GM23248 (cell line): Measurements from ENCODE around the gene ME2. TPM values are rescaled to one million over a fixed set of nuclear protein-coding genes. Genes with fewer than 3 reads are reported as not detected.
"Not testable (repeated sequence)": the region's sequence is repeated elsewhere in the genome, so short reads cannot be mapped to it uniquely, and the experiment has no call there.

ENCODE experiments used
- DNase-seq: peaks from one replicate; pipeline ENCODE4 v3.0.0-alpha.2; 2015
- H2AFZ ChIP-seq: fragments of 200-600 bp; sonication (generic); 2 replicates; pipeline ENCODE4 v1.6.1; 2016; ENCODE audit warnings: antibody characterized with exemption
- H3F3A ChIP-seq: fragments of 200-600 bp; sonication (generic); 2 replicates; pipeline ENCODE4 v1.6.1; 2016; ENCODE audit warnings: mild to moderate bottlenecking, antibody characterized with exemption, mixed run types; ENCODE audit not compliant: insufficient read depth
- H3K27ac ChIP-seq: fragments of 200-600 bp; sonication (generic); 2 replicates; pipeline ENCODE4 v1.5.1; 2016; ENCODE audit warnings: mild to moderate bottlenecking
- H3K27me3 ChIP-seq: fragments of 200-600 bp; sonication (generic); replicated peaks from 2 replicates; pipeline ENCODE4 v1.6.1; 2016; ENCODE audit warnings: mild to moderate bottlenecking; ENCODE audit not compliant: insufficient read depth
- H3K36me3 ChIP-seq: fragments of 200-600 bp; sonication (generic); 2 replicates; pipeline ENCODE4 v1.6.1; 2016; ENCODE audit warnings: low read depth, mild to moderate bottlenecking
- H3K4me1 ChIP-seq: fragments of 200-600 bp; sonication (generic); 2 replicates; pipeline ENCODE4 v1.6.1; 2016; ENCODE audit warnings: mild to moderate bottlenecking; ENCODE audit not compliant: insufficient read depth
- H3K4me2 ChIP-seq: fragments of 200-600 bp; sonication (generic); one replicate; pipeline ENCODE4 v1.6.1; 2016; ENCODE audit warnings: mild to moderate bottlenecking; ENCODE audit not compliant: unreplicated experiment
- H3K4me3 ChIP-seq: fragments of 200-600 bp; sonication (generic); 2 replicates; pipeline ENCODE4 v1.5.1; 2016; ENCODE audit warnings: mild to moderate bottlenecking
- H3K79me2 ChIP-seq: fragments of 200-600 bp; sonication (generic); 2 replicates; pipeline ENCODE4 v1.6.1; 2016; ENCODE audit warnings: mild to moderate bottlenecking; ENCODE audit not compliant: insufficient read depth
- H3K9ac ChIP-seq: fragments of 200-600 bp; sonication (generic); 2 replicates; pipeline ENCODE4 v1.6.1; 2016; ENCODE audit warnings: mild to moderate bottlenecking
- H3K9me2 ChIP-seq: fragments of 200-600 bp; sonication (generic); 2 replicates; pipeline ENCODE4 v1.6.1; 2016; ENCODE audit warnings: mixed run types, mild to moderate bottlenecking, moderate library complexity; ENCODE audit not compliant: insufficient read depth
- H3K9me3 ChIP-seq: fragments of 200-600 bp; sonication (generic); one replicate; pipeline ENCODE4 v1.6.1; 2017; ENCODE audit warnings: low read depth
- H4K20me1 ChIP-seq: fragments of 200-600 bp; sonication (generic); 2 replicates; pipeline ENCODE4 v1.6.0; 2016; ENCODE audit not compliant: insufficient read depth
- EZH2 ChIP-seq: fragments of 200-600 bp; sonication (generic); IDR thresholded peaks from 2 replicates; pipeline ENCODE4 v1.6.1; 2018; ENCODE audit warnings: antibody characterized with exemption, mild to moderate bottlenecking; ENCODE audit not compliant: insufficient read depth, poor library complexity, severe bottlenecking
- EZH2phosphoT487 ChIP-seq: fragments of 200-600 bp; sonication (generic); IDR thresholded peaks from 2 replicates; pipeline ENCODE4 v1.6.1; 2018; ENCODE audit warnings: antibody characterized with exemption, moderate library complexity, mild to moderate bottlenecking, low read depth; ENCODE audit not compliant: insufficient read depth
- WGBS, 2 experiments: methylation state at CpG; one replicate each; pipeline ENCODE4 v1.1.6; 2015 to 2017; ENCODE audit warnings: low lambda C conversion rate in 2 of 2, low coverage in 1 of 2; ENCODE audit errors: missing lambda C conversion rate in 2 of 2; 5-methylcytosine and 5-hydroxymethylcytosine counted together
- in situ Hi-C: fragments of 300-500 bp; cut with MboI; formaldehyde crosslinking; loops from 2 replicates; pipeline ENCODE4 v1.15.0; 2020
- polyA plus RNA-seq: library from polyadenylated mRNA; unstranded; fragments of >200 nt; fragmentation: Nextera tagmentation; extraction: Ambion mirVana; gene quantifications from 2 replicates; pipeline ENCODE4 v1.2.1, GENCODE V29; 2016
- small RNA-seq: library from RNA; depleted of rRNA; stranded (forward); fragments of <200 nt; gene quantifications from one replicate; pipeline ENCODE3, GENCODE V24; 2014; ENCODE audit warnings: low read depth, low replicate concordance
- total RNA-seq: library from RNA; depleted of rRNA; stranded (reverse); fragments of >200 nt; shearing (Covaris generic); gene quantifications from 2 replicates; pipeline ENCODE4 v1.2.3, GENCODE V29; 2014; rRNA removed

ME2 gene
- total and polyA plus RNA-seq, 2 experiments from 2014 or later = 24.1 to 32.2 TPM

GRCh38 chr18:50992351-50992762 is 113.4 kb downstream of the ME2 start:
- Histone ChIP-seq H3K27me3 (no peaks in the 10 kb centered on the region), H4K20me1 (no peaks in the 10 kb centered on the region), H3F3A (peaks cover 7% of the 10 kb centered on the region), H2AFZ (no peak overlapping the region), H3K4me2 (no peak overlapping the region), H3K4me3 (no peak overlapping the region), H3K9ac (no peak overlapping the region), H3K9me2 (no peaks in the 10 kb centered on the region), H3K79me2 (no peaks in the 10 kb centered on the region), H3K36me3 (no peaks in the 10 kb centered on the region), H3K9me3 (no peaks in the 10 kb centered on the region), H3K27ac (no peak overlapping the region), H3K4me1 (peaks cover 4% of the 10 kb centered on the region)
- in situ Hi-C loops = no loop called here
- TF ChIP-seq EZH2phosphoT487 (no peak), EZH2 (no peak)
- 55 to 56% methylated on average over 3 of the region's 3 CpGs for WGBS, 2 experiments
- DNase-seq = no peak

- DNase-seq = no peak
- in situ Hi-C loops = no loop called here
- no peaks in the 10 kb centered on the region for H3K4me1 ChIP-seq
- H3K79me2 ChIP-seq = no peaks in the 10 kb centered on the region
- H3K9ac ChIP-seq = no peak overlapping the region
- H3K27ac ChIP-seq = no peak overlapping the region
- TF ChIP-seq EZH2 (no peak), EZH2phosphoT487 (no peak)
- H3K36me3 ChIP-seq = no peaks in the 10 kb centered on the region
- H4K20me1 ChIP-seq = no peaks in the 10 kb centered on the region
- H2AFZ ChIP-seq = no peak overlapping the region
- no peak overlapping the region for H3K4me2 ChIP-seq
- H3K9me2 ChIP-seq = no peaks in the 10 kb centered on the region
- no peak overlapping the region for H3K4me3 ChIP-seq
- no peaks in the 10 kb centered on the region for H3K9me3 ChIP-seq
- 82 to 92% methylated on average over 2 of the region's 2 CpGs for WGBS, 2 experiments
- no peaks in the 10 kb centered on the region for H3F3A ChIP-seq
- H3K27me3 ChIP-seq = no peaks in the 10 kb centered on the region
These were observed 115.1 kb downstream of the ME2 start for GRCh38 chr18:50994031-50994430.

GRCh38 chr18:51003174-51003573 is 124.3 kb downstream of the ME2 start:
- H3K9ac ChIP-seq, H3K27me3 ChIP-seq, H3K4me1 ChIP-seq, H3K4me2 ChIP-seq, H3K79me2 ChIP-seq, in situ Hi-C loops, H3K9me3 ChIP-seq, H2AFZ ChIP-seq, DNase-seq, H4K20me1 ChIP-seq, H3K27ac ChIP-seq, H3K36me3 ChIP-seq, H3K9me2 ChIP-seq, H3F3A ChIP-seq, H3K4me3 ChIP-seq: not testable (repeated sequence)
- WGBS, 2 experiments = 46 to 63% methylated on average over 2 of the region's 2 CpGs

Small RNA genes lying within 50 kb of the gene (small RNA-seq; reads per million reads assigned to genes)
- gene RF00019 = not detected

Other genes starting within 250 kb of the ME2 start
- gene MRO, start 59.1 kb upstream of the ME2 start, total RNA-seq = not detected in 2 replicates
- gene MRO, start 59.1 kb upstream of the ME2 start, polyA plus RNA-seq = not detected in 2 replicates
- gene ELAC1, start 88.9 kb downstream of the ME2 start, total RNA-seq = 4.8 and 6.2 TPM in 2 replicates
- gene ELAC1, start 88.9 kb downstream of the ME2 start, polyA plus RNA-seq = 12.9 and 13.1 TPM in 2 replicates
- 90.4 and 175 TPM in 2 replicates for gene SMAD4, start 151.1 kb downstream of the ME2 start, total RNA-seq
- gene SMAD4, start 151.1 kb downstream of the ME2 start, polyA plus RNA-seq = 37.5 and 39.6 TPM in 2 replicates